GM12872 (cell line): ENCODE measurements around the gene ZC3H15.

Experiments
- CTCF ChIP-seq: IDR thresholded peaks from 3 replicates; pipeline ENCODE4 v1.5.1; 2011; ENCODE audit warnings: low read depth, mild to moderate bottlenecking, low read length, moderate library complexity; ENCODE audit not compliant: insufficient read depth

Gene ZC3H15

GRCh38 chr2:186485871-186486650, at the start of gene ZC3H15:
Gene ZC3H15 (plus strand): TSS chr2:186486260. CDS start chr2:186486383, 123 bp downstream.
- no peak for TF ChIP-seq CTCF

- no peak for TF ChIP-seq CTCF
Measured at GRCh38 chr2:186437719-186438118, 48.3 kb upstream of the ZC3H15 start.

- no peak for TF ChIP-seq CTCF
Measured at GRCh38 chr2:186440506-186440905, 45.6 kb upstream of the ZC3H15 start.

- TF ChIP-seq CTCF: no peak
Measured at GRCh38 chr2:186442885-186443284, 43.2 kb upstream of the ZC3H15 start.

GRCh38 chr2:186443851-186444250, 42.2 kb upstream of the ZC3H15 start:
- TF ChIP-seq CTCF: no peak

GRCh38 chr2:186445506-186445905, 40.6 kb upstream of the ZC3H15 start:
- no peak for TF ChIP-seq CTCF

- no peak for TF ChIP-seq CTCF
Measured at GRCh38 chr2:186455613-186456012, 30.4 kb upstream of the ZC3H15 start.
